Transverse colon (tissue), 4 donors: Measurements from ENCODE around the gene SLC34A2. TPM values are rescaled to one million over a fixed set of nuclear protein-coding genes. Genes with fewer than 3 reads are reported as not detected.
"Not testable (repeated sequence)": the region's sequence is repeated elsewhere in the genome, so short reads cannot be mapped to it uniquely, and the experiment has no call there.

Source experiments
- DNase-seq: peaks from one replicate; pipeline ENCODE4 v3.0.0-alpha.2; 2019
- H3K27ac ChIP-seq, 4 donors: fragments of 200-600 bp; sonication (generic); 2 replicates each; pipeline ENCODE4 v1.5.1; 2016 to 2018; ENCODE audit warnings: inconsistent platforms in 4 of 4
- H3K27me3 ChIP-seq: fragments of 200-600 bp; sonication (generic); 2 replicates; pipeline ENCODE4 v1.5.1; 2017; ENCODE audit warnings: inconsistent platforms
- H3K36me3 ChIP-seq, 4 donors: fragments of 200-600 bp; sonication (generic); 2 replicates each; pipeline ENCODE4 v1.5.1; 2017 to 2019; ENCODE audit warnings: inconsistent platforms in 4 of 4
- H3K4me1 ChIP-seq, 4 donors: fragments of 200-600 bp; sonication (generic); 2 replicates each; pipeline ENCODE4 v1.5.1; 2017 to 2020; ENCODE audit warnings: inconsistent platforms in 4 of 4
- H3K4me3 ChIP-seq, 4 donors: fragments of 200-600 bp; sonication (generic); 1 replicate in 1 of 4; 2 replicates in 3 of 4; pipeline versions ENCODE4 v1.5.1 to v1.6.1; 2017 to 2019; ENCODE audit warnings: inconsistent platforms in 4 of 4
- H3K9me3 ChIP-seq, 2 donors: fragments of 200-600 bp; sonication (generic); 2 replicates each; pipeline ENCODE4 v1.5.1; 2017 to 2019; ENCODE audit warnings: inconsistent platforms in 2 of 2
- EP300 ChIP-seq: sonication (generic); formaldehyde crosslinking; IDR thresholded peaks from one replicate; pipeline ENCODE4 v1.6.1; 2017; ENCODE audit warnings: antibody characterized with exemption, low read depth
- POLR2A ChIP-seq: fragments of 450-650 bp; IDR thresholded peaks from one replicate; pipeline ENCODE4 v1.6.1; 2016; ENCODE audit warnings: antibody characterized with exemption, mild to moderate bottlenecking, moderate library complexity
- POLR2AphosphoS5 ChIP-seq, 3 donors: sonication (generic); formaldehyde crosslinking; IDR thresholded peaks; one replicate each; pipeline ENCODE4 v1.6.1; 2016; ENCODE audit warnings: antibody characterized with exemption in 3 of 3
- WGBS, 2 donors: methylation state at CpG; one replicate each; pipeline ENCODE4 v1.1.5; 2018; ENCODE audit warnings: low coverage in 1 of 2; 5-methylcytosine and 5-hydroxymethylcytosine counted together
- in situ Hi-C, 4 donors: fragments of 200-750 bp; cut with MboI; loops; one replicate each; pipeline versions ENCODE4 v1.15.0 to v1.15.1; 2017; ENCODE audit warnings: low sequenced_read_pairs in 3 of 4, low pct_ligation_motif_present in 1 of 4, low pct_unique_long_range_greater_than_20kb in 1 of 4
- intact Hi-C: fragments of 100-400 bp; cut with DNase I; formaldehyde crosslinking; loops from one replicate; pipeline ENCODE4 v1.15.1; 2023; ENCODE audit warnings: low total_unique reads
- total RNA-seq, 4 donors: library from RNA; depleted of rRNA; stranded (reverse); fragments of >200 nt; gene quantifications; one replicate each; pipeline ENCODE4 v1.1.0, GENCODE V29; 2016
- TF ChIP-seq, protein P1 (sequence below), 5 experiments: fragments of 200-600 bp in 3 of 5; fragments of 450-650 bp in 2 of 5; sonication (generic) in 3 of 5; IDR thresholded peaks; 1 replicate in 2 of 5; 2 replicates in 3 of 5; pipeline ENCODE4 v1.5.1; 2016 to 2017; ENCODE audit warnings: antibody characterized with exemption in 5 of 5, inconsistent platforms in 3 of 5, mild to moderate bottlenecking in 2 of 5, moderate library complexity in 1 of 5

SLC34A2 gene, protein sequence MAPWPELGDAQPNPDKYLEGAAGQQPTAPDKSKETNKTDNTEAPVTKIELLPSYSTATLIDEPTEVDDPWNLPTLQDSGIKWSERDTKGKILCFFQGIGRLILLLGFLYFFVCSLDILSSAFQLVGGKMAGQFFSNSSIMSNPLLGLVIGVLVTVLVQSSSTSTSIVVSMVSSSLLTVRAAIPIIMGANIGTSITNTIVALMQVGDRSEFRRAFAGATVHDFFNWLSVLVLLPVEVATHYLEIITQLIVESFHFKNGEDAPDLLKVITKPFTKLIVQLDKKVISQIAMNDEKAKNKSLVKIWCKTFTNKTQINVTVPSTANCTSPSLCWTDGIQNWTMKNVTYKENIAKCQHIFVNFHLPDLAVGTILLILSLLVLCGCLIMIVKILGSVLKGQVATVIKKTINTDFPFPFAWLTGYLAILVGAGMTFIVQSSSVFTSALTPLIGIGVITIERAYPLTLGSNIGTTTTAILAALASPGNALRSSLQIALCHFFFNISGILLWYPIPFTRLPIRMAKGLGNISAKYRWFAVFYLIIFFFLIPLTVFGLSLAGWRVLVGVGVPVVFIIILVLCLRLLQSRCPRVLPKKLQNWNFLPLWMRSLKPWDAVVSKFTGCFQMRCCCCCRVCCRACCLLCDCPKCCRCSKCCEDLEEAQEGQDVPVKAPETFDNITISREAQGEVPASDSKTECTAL
- total RNA-seq = not detected

DNA sequence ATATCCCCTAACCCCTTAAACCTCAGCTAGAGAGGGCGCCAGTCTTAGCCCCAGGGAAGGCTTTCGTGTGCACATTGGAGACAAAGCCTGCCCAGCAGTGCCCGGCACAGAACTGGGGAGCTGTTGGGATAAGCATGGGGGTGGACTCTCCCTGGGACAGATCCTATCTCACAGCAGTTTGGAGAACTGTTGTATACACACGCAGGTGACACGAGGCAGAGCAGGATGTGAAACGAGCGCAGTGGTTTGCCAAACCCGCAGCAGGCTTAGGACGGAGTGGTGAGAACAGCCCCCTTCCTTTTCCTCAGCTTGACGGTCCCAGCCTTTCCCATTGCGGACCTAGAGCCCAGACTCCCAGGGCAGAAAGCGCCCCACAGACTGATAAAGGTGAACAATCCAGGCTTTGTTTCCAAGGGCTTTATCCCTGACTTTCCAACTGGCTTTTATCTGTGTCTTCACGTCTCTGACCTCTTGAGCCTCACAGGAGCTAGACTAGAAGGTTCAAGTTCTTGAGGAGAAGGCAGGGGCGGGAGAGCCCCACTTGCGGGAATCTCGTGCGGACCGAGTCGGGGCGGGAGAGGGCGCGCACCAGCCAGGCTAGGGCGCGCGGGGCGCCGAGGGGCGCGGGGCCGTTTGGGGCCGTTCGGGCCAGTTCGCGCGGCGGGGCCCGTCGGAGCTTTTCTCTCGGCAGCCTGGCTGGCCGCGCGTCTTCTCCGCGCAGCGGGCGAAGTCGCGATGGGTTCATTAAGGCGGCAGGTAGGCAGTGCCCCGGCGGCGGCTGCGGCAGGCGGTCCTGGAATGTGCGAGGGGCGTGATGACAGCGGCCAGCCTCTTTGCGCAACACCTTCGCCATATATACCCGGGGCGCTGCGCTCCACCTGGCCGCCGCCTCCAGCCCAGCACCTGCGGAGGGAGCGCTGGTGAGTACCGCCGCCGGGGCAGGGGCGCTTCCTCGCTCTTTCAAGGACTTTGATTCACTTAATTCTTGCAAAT lies at the start of gene SLC34A2:
SLC34A2 (plus strand) TSS at position 881 of the 993 bp plus-strand sequence. CDS start 6,650 bp downstream, outside the sequence.
- intact Hi-C loops (no loop called here), in situ Hi-C loops (no loop called here)
- Histone ChIP-seq H3K9me3 (no peaks in the 10 kb centered on the region), H3K4me3 (peak within 1 kb of the TSS in 1 of 4 donors; percentile 36), H3K27me3 (peaks cover 46% of the 10 kb centered on the region), H3K27ac (no peak within 1 kb of the TSS), H3K4me1 (peaks cover 0 to 7% (median 1%) of the 10 kb centered on the region in 4 donors), H3K36me3 (no peaks in the 10 kb centered on the region)
- TF ChIP-seq, protein P1, sequence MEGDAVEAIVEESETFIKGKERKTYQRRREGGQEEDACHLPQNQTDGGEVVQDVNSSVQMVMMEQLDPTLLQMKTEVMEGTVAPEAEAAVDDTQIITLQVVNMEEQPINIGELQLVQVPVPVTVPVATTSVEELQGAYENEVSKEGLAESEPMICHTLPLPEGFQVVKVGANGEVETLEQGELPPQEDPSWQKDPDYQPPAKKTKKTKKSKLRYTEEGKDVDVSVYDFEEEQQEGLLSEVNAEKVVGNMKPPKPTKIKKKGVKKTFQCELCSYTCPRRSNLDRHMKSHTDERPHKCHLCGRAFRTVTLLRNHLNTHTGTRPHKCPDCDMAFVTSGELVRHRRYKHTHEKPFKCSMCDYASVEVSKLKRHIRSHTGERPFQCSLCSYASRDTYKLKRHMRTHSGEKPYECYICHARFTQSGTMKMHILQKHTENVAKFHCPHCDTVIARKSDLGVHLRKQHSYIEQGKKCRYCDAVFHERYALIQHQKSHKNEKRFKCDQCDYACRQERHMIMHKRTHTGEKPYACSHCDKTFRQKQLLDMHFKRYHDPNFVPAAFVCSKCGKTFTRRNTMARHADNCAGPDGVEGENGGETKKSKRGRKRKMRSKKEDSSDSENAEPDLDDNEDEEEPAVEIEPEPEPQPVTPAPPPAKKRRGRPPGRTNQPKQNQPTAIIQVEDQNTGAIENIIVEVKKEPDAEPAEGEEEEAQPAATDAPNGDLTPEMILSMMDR (IDR thresholded peaks at IDR 0.05) = no peak
- TF ChIP-seq POLR2AphosphoS5 (IDR thresholded peaks at IDR 0.05) = no peak
- peak; percentile 15 for DNase-seq
- WGBS, 2 donors = 4 to 20% methylated on average over 1 to 66 of the region's 71 CpGs

GRCh38 chr4:25608644-25609043 lies 47.0 kb upstream of the SLC34A2 start:
- DNase-seq = no peak
- intact Hi-C loops (no loop called here), in situ Hi-C loops (no loop called here)
- Histone ChIP-seq H3K4me3 (no peak overlapping the region), H3K4me1 (no peaks in the 10 kb centered on the region), H3K9me3 (no peaks in the 10 kb centered on the region), H3K27me3 (no peaks in the 10 kb centered on the region), H3K36me3 (no peaks in the 10 kb centered on the region), H3K27ac (no peak overlapping the region)
- 77% methylated on average over 5 of the region's 5 CpGs; no CpG with 5 or more reads in 1 of the 2 donors for WGBS, 2 donors
- TF ChIP-seq EP300 = no peak
- no peak for TF ChIP-seq POLR2A
- TF ChIP-seq POLR2AphosphoS5 (IDR thresholded peaks at IDR 0.05) = no peak
- TF ChIP-seq, protein P1 (IDR thresholded peaks at IDR 0.05) = no peak

GRCh38 chr4:25609976-25610375 lies 45.7 kb upstream of the SLC34A2 start:
- no peak overlapping the region for H3K4me3 ChIP-seq
- no peak for TF ChIP-seq POLR2A
- in situ Hi-C loops = no loop called here
- no peaks in the 10 kb centered on the region for H3K27me3 ChIP-seq
- H3K4me1 ChIP-seq = no peaks in the 10 kb centered on the region
- no peaks in the 10 kb centered on the region for H3K36me3 ChIP-seq
- 80 to 85% methylated on average over 1 to 5 of the region's 5 CpGs for WGBS, 2 donors
- intact Hi-C loops = no loop called here
- no peak overlapping the region for H3K27ac ChIP-seq
- no peak for DNase-seq
- H3K9me3 ChIP-seq = no peaks in the 10 kb centered on the region

GRCh38 chr4:25613613-25614012 lies 42.0 kb upstream of the SLC34A2 start:
- DNase-seq, H3K4me3 ChIP-seq, H3K27ac ChIP-seq, H3K9me3 ChIP-seq, H3K4me1 ChIP-seq, in situ Hi-C loops, intact Hi-C loops, H3K27me3 ChIP-seq, H3K36me3 ChIP-seq: not testable (repeated sequence)
- 53 to 79% methylated on average over 3 to 9 of the region's 9 CpGs for WGBS, 2 donors
